Renal cortex interstitium (tissue), 11 donors: ENCODE data around the gene FANCG. TPM values are rescaled to one million over a fixed set of nuclear protein-coding genes. Genes with fewer than 3 reads are reported as not detected.

ENCODE experiments used
- DNase-seq, 11 donors: peaks; one replicate each; pipeline ENCODE4 v3.0.0-alpha.2; 2013; ENCODE audit warnings: low read depth in 9 of 11, low spot score in 4 of 11; ENCODE audit errors: extremely low read depth in 1 of 11
- polyA plus RNA-seq, 3 donors: library from polyadenylated mRNA; unstranded; fragments of 120-200 nt; gene quantifications; one replicate each; pipeline ENCODE4 v1.2.1, GENCODE V29; 2013; ENCODE audit not compliant: insufficient read length in 3 of 3

Gene FANCG
- polyA plus RNA-seq, 3 donors, result 39.7 to 44.9 (median 42.9) TPM

DNA sequence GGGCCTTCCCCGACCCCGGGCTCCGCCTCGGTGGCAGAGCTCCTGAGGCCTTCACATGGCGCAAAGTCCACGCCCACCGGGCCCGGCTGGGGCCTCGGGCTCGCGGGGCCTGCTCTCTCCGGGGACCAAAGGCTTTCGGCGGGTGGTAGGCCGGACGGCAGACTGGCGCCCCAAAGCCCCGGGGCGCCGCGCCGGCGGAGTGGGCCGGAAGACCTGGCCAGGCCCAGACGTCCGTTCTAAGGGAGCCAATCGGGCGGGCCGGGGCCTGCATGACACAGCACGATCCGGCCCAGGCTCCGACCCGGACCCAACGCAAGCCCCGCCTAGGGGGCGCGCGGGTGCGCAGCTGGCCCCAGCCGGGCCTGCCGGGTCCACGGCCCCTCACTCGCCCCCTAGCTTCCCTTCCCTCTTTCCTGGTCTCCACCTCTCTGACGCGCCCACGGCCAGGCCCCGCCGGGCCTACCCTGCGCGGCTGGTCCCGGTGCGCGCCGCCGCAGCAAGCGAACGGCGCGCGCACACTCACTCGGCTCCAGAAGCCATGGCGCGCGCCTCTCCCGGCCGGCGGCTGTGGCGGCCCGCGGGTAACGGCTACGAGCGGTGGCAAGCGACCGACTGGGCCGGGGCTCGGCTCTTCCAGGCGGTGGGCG, 7.8 kb downstream of the FANCG start:
- DNase-seq, result peak; percentile 60 to 79 (median 72)

DNA sequence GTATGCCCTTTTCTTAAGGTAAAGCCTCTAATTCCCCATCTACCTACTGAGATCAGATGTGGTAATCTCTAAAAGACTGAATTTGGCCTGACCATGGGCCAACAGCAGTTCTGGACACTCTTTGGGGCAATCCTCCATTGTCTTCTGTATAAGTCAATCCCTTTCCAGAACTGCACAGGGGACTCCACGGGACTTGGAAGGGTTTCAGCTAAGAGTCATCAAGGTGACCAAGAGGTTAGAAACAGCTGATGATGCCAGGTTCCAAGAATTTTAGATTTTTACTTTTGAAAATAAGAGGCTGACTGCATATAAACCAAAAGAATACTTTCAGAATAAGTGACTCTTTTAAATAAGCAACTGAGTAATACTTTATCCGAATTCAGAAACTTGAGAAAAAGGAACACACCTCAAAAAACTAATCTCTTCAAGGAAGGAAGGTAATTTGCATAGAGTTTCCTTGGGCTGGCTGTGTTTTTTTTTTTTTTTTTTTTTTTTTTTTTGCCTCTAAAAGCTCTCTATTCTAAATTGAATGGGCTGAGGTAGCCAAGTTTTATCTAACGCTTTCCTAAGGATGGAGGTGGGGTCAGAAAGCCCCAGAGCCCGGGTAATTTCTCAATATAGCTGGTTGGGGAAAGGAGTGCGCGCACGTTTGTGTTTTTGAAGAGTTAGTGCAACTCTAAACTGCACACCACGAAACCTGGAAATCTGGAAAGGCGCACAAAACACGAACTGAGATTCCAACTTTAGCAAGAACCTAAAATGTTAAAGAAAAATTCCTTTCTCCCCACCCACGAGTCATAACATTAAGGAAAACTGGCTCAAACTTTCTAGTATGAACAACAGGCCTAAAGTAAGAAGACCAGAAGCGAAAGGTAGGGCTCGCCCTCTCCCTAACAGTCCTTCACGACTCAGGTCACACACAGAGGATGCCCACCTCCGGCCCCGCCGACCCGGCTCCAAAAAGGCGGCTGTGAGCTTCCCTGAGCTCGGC, 8.6 kb downstream of the FANCG start:
- no peak for DNase-seq

DNA sequence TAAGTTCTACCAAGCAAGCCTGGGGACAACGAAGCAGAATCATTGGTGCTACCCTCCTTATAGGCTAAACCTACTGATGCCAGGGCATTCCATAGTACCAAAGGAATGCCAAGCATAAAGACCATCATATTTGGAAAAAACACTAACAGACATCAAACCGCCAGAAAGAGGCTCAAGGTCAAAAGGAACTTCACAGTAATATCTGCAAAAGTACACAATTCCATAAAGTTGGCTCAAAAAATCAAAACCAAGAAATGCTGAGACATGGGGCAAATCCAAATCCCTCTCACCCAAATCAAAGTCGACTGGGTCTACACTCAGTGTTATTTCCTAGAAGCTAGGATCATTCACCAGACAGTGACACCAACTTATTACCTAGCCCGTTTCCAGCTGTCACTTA, 10.7 kb downstream of the FANCG start:
- DNase-seq, result no peak

DNA sequence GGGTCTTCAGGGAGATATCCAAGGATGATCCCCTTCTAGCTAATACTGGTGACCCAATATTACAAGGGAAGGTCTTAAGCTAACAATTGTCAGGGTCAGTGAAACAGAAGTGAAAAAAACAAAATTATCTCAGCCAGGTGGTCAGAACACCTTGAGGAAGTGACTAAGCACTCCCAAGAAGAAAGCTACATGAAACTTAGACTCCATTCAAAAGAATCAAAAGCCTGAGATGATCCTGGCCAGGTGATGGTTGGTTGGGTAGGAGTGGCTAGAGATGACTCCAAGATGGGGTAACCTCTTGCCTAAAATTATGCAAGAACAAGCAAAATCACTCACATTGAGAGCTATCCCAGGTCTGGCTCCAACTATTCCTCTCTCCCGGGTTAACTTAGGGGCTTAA, 12.7 kb downstream of the FANCG start:
- DNase-seq, result no peak

DNA sequence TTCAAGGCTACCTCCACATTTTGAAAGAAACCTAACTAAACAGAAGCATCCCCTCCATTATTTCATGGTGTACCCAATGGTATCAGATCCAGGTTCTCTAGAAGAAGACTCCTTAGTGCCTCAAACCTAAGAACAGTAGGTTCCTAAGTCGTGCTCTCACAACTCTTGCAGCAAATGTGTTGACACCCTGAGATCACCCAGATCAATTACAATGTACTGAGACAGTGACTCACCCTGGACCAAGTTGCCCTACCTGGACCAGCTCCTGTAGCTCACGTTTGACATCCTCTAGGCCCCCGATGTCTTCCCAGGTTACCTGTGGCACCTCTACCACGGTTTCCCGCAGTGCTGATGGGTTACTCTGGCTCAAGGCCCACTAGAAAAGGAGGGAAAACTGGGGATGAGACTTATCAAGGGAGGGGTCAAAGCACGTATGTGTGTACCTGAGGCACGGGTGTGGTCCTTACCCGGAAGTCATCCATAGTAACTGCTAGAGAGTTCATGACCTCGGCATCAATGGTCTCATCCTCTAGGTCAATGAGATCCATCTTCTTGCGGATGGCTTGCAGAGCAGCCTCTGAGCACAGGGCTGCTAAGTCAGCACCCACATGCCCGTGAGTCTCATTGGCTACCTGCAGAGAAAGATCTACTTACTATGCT, 19.1 kb downstream of the FANCG start:
- no peak for DNase-seq

DNA sequence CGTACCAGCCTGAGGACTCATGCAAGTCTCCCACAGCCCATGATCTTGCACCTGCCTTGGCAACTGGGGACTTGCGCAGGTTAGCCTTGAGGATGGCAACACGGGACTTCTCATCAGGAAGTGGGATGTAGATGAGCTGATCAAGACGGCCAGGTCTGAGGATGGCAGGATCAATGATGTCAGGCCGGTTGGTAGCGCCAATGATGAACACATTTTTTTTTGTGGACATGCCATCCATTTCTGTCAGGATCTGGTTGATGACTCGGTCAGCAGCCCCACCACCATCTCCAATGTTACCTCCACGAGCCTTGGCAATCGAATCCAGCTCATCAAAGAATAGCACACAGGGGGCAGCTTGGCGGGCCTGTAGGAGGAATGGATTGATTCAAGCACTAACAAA, 20.3 kb downstream of the FANCG start:
- DNase-seq, result no peak

DNA sequence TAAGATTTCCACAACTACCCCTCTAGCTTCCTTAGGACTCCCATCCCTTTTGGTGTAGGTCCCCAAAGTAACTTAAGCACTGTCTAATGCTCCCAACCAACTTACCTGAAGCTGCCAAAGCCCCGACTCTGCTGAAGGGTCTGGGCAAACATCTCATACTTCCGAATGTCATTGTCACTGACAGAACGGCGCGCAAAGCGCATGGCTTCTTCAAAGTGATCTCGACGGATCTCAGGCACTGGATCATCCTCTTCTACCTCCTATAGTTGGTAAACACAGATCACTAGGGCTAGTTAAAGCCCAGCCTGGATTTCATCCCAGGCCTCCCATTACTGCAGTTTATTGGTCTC, 22.5 kb downstream of the FANCG start:
- no peak for DNase-seq

DNA sequence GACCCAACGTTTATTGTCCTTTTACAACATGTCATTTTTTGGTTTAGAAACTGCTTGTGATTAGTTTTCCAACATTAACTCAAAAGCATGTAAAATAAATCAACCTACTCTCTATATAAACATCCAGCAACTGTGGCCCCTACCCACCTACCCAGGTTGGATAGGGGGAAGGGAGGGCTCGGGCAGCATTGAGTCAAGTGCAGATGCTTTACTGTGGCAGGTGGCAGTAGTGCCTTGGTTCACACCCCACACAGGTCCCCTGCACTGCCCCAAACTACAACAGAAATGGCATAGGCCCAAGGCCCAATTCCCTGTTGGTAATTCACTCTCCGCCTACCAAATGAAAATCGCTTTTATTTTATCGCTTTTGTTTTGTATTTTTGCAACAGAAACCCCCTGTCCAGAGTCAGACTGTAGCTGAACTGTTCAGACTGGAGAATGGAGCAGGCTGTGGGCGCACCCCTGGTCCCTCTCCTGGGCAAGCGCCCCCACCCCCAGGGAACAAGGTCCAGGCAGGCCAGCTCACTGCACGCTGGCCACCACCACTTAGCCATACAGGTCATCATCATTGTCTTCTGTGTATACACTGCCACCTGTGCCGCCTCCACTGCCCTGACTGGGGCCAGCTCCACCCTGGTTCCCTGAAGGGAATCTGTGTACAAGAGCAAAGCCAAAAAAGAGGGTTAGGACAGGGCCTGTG, 23.0 kb downstream of the FANCG start:
- no peak for DNase-seq

DNA sequence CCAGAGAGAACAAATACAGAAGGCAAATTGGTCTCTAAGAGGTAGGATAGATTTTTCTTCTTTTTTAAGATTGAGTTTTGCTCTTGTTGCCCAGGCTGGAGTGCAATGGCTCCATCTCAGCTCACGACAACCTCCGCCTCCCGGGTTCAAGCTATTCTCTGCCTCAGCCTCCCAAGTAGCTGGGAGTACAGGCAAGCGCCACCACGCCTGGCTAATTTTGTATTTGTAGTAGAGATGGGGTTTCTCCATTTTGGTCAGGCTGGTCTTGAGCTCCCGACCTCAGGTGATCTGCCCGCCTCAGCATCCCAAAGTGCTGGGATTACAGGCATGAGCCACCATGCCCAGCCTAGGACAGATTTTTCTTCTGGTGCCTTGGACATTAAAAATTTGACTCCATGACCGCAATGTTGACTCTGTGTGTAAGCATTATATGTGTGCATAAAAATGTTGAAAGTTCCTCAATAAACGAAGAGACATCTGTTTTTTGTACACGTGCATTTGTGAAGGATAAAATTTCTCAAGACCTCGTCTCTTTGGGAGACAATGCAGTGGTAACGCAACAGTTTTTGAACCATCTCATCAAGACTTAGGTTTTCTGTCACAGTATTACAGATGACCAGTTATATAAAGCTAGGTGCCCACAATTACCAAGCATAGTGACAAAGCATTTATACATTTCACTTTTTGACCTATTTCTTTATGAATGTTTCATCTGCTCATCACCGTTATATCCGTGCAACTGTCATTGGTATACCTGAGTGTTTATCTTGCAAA, 24.7 kb downstream of the FANCG start:
- DNase-seq, result no peak

DNA sequence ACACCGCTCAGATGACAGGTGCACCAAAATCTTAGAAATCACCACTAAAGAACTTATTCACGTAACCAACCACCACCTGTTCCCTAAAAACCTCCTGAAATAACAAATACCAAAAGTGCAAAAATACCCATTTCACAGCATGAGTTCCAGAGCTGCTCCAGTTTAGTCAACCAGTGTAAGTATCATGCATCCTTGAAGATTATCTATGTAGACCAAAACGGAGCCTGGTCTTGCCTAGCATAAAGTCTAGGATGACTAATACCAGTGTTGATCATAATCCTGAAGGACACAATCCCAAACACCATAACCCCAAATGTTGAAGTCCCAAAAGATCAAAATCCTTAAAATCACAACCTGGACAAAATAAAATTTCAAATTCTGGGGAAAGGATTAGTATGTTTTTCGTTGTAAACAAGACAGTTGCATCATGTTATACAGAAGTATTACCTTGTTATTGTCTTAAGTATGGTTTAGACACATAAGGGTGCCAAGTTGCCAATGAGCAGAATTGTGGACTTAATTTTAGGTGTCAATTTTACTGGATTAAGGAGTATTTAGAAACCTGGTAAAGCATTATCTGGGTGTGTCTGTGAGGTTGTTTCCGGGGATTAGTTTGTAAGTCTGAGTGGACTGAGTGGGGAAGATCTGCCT, 25.4 kb downstream of the FANCG start:
- no peak for DNase-seq

DNA sequence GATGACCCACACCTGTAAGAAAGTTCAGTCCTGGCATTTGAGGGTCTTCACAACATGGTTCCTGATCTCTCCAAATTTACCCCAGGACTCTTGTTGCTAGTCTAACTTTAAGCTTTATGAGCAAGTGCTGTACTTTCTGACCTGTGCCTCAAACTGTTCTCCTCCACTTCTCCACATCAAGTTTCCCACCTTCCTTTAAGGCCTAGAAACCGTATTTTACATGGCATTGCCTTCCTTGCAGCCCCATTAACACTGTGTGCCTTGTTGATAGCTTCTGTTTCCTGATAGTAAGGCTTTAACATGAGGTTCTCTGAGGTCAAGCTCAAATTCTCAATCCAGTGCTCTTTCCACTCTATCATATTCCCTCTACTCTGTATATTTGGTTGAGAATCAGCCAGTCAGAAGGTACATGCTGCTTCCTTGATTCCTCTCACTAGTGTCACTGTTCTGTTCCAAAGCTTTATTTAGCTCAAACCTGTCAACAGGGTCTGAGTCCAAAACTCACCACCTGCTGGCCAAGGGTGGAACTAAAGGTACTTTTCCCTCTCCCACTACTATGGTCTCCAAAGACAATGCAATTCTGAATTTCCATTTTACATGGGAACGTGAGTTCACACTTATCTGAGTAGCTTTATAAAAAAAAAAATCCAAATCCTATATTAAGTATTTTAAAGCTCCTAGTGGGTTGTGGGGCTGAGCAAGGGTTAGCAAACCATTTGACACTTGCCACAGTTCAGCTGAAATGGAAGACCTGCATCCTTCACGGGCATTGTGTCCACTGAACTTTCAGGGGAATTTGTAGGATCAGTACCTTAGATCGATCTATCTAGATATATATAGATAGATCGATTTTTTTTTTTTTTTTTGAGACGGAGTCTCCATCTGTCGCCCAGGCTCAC, 28.4 kb downstream of the FANCG start:
- peak in 1 of 11 donors; percentile 28 for DNase-seq

DNA sequence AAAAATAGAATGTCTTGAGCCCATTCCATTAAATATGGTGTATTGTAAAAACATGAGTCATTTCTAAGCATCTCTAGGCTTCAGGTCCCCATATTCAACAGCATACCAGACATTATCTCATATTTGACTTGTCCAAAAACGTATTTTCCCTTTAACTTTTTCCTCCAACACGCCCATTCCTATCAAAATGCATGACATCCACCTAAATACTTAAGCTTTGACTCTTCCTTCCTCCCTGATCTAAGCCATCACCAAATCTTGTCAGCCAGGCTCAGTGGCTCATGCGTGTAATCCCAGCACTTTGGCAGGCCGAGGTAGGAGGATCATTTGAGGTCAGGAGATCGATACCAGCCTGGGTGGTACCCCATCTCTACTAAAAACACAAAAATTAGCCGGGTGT, 31.2 kb downstream of the FANCG start:
- no peak for DNase-seq

DNA sequence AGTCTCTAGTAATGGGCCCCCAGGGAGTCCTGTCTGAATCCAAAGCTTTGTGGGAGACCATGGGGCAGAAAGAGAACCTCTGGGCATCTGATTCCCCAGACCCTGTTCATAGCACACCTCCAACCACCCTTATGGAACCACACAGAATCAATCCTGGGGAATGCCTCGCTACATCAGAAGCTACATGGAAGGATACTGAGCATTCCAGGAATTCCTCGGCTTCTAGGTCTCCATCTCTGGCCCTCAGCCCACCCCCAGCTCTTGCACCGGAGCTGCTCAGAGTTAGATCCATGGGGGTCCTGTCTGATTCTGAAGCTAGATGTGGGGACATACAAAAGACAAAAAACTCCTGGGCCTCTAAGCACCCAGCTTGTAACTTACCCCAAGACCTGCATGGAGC, 35.7 kb downstream of the FANCG start:
- no peak for DNase-seq

DNA sequence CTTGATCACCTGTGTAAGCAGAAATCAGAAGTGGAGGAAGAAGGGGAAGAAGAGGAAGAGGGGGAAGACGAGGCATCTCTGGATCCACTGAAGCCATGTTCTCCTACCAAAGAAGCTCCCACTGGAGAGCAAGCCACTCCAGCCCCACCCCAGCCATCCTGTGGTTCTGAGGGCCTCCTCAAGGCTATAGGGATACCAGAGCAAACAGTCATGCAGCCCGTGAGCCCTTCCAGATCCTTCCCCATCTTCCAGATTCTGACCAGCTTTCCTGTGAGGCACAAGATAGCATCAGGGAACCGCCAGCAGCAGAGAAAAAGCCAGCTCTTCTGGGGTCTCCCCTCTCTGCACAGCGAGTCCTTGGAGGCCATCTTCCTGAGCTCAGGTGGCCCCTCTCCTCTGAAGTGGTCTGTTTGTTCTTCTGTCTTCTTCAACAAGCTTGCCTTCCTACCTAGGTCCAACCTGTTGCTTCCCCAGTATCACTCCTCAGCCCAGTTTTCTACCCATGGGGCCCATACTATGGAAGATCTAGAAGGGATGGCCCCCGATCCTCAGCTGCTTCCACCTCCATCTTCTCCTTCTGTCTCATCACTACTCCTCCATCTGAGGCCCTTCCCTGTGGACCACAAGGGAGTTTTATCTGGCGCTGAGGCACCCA, 36.7 kb downstream of the FANCG start:
- DNase-seq, result no peak

DNA sequence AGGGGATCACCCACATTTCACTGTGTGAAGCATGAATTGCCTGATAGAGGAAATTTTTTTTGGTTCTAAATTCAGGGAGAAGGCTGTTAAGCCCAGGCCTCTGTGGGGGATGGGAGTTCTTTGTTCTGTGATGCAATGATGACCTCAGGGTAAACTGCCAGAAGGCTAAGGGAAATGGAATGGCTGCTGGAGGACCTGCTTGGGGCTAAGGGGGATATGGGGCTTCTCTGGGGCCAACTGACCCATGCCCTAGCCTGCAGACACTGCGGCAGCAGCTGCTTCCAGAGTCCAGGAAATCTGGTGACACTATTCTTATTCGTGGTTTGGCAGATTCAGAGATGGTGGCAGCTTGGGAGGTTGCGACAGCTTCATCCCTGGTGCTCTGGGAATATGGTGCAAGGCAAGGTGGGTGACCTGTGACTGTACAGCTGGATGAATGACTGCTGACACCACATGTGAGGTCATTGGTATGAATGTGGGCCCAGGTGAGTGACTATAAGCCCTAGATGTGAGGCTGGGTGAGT, 37.6 kb downstream of the FANCG start:
- no peak for DNase-seq

DNA sequence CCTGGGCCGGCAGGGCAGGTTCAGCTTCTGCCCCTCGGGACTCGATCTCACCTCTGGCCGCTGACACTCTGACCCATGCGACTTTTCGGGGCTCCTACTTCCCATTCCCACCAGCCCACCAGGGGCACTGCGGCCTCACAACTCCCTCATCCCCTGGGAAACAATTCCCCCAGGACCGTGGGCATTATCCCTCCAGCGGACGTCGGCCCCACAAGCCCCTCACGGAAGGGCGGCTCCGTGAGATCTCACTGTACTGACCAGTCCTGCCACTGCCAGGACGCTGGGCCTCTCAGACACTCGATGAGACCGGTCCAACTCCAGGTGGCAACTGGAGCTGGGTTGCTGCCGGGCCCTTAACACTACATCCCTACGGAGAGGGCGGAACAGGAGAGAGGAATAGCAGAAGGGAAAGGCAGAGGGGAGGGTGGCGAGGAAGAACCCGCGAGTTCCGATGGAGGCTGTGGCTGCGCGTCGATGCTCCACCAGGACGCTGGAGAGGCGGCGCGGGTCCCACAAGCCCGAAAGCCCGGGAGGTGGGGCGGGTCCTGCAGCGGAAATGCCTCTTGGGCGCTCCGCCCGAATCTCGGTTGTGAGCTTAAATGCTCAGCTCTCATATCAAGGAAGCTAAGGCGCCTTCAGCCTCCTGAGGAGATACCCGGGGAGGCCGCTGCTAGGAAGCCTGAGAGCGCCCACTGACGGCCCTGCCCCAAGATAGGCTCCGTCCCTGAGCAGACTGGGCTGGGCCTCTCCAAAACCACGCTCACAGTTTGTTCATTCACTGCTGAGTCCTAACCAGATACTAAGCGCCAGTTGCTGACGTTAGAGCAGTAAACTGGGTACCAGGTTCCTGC, 43.7 kb downstream of the FANCG start:
- DNase-seq, result peak in 6 of 11 donors; percentile 15 to 33 (median 28)
